Ovary (tissue), 9 donors: ENCODE measurements around the gene KRT33A. TPM values are rescaled to one million over a fixed set of nuclear protein-coding genes. Genes with fewer than 3 reads are reported as not detected.
"Not testable (repeated sequence)": the region's sequence is repeated elsewhere in the genome, so short reads cannot be mapped to it uniquely, and the experiment has no call there.

Experiments used
- DNase-seq, 5 donors: peaks; one replicate each; pipeline ENCODE4 v3.0.0-alpha.2; 2019 to 2020
- H3K27ac ChIP-seq, 2 donors: fragments of 200-600 bp; one replicate each; pipeline versions ENCODE4 v1.5.1 to v1.8.0; 2019 to 2022
- H3K27me3 ChIP-seq: fragments of 200-600 bp; one replicate; pipeline ENCODE4 v1.8.0; 2022
- H3K36me3 ChIP-seq: fragments of 200-600 bp; sonication (generic); one replicate; pipeline ENCODE4 v1.5.1; 2019
- H3K4me1 ChIP-seq: one replicate; pipeline ENCODE4 v1.8.1; 2013; ENCODE audit warnings: mild to moderate bottlenecking, moderate library complexity; ENCODE audit not compliant: insufficient read depth
- H3K4me3 ChIP-seq: fragments of 200-600 bp; sonication (generic); one replicate; pipeline ENCODE4 v1.5.1; 2017
- H3K9me3 ChIP-seq, 2 donors: fragments of 200-600 bp in 1 of 2; sonication (generic) in 1 of 2; one replicate each; pipeline versions ENCODE4 v1.5.1 to v1.8.1; 2013 to 2019; ENCODE audit warnings: mild to moderate bottlenecking in 1 of 2, moderate library complexity in 1 of 2
- EP300 ChIP-seq: sonication (generic); formaldehyde crosslinking; IDR thresholded peaks from one replicate; pipeline ENCODE4 v1.6.1; 2017; ENCODE audit warnings: antibody characterized with exemption
- POLR2A ChIP-seq: fragments of 450-650 bp; IDR thresholded peaks from one replicate; pipeline ENCODE4 v1.6.1; 2017; ENCODE audit warnings: antibody characterized with exemption, mild to moderate bottlenecking, moderate library complexity
- WGBS, 3 donors: extraction: QIAGEN DNeasy Blood & Tissue Kit in 1 of 3; methylation state at CpG; one replicate each; pipeline versions ENCODE4 v1.1.5 to v1.1.7; 2013 to 2017; 5-methylcytosine and 5-hydroxymethylcytosine counted together
- intact Hi-C, 4 donors: fragments of 100-400 bp; cut with DNase I; formaldehyde crosslinking; loops; one replicate each; pipeline versions ENCODE4 v1.11.0 to v1.15.1; 2022 to 2023
- polyA plus RNA-seq, 2 donors: library from polyadenylated mRNA; stranded (reverse); fragments of 200-250 nt in 1 of 2; fragments of 350-450 nt in 1 of 2; fragmentation: Illumina TruSeq in 1 of 2; extraction: RNeasy Lipid Tissue Mini Kit (QIAGEN cat#74804) in 1 of 2; gene quantifications; one replicate each; pipeline ENCODE4 v1.2.3, GENCODE V29; 2013 to 2014
- total RNA-seq, 7 donors: library from RNA; depleted of rRNA in 2 of 7; stranded (reverse); fragments of >200 nt in 2 of 7; fragmentation: NEBNext Ultra II Directional in 3 of 7; extraction: Animal tissue kit (Norgen Biotek cat#: 25700) in 3 of 7; gene quantifications; one replicate each; pipeline versions ENCODE4 v1.1.0 to v1.2.4, GENCODE V29; 2016 to 2023
- TF ChIP-seq, protein P1 (sequence below), 3 donors: fragments of 450-650 bp in 2 of 3; fragments of 200-600 bp in 1 of 3; IDR thresholded peaks; one replicate each; pipeline versions ENCODE4 v1.5.1 to v1.8.0; 2016 to 2022; ENCODE audit warnings: antibody characterized with exemption in 3 of 3, mild to moderate bottlenecking in 1 of 3
- donor health status: DM: no; HTN: no; CAD: no; lungs with moderate emphysema.
- donor health status: DM: no; HTN: no; CAD: no.
- donor health status: Bipolar disorder and iron deficiency.
- donor health status: DM: yes; HTN: yes; CAD: no.
- donor health status: DM: no; HTN: no; CAD: no.
- donor health status: DM: yes; HTN: yes; CAD: no.

KRT33A gene
- total and polyA plus RNA-seq, 9 donors: not detected

DNA sequence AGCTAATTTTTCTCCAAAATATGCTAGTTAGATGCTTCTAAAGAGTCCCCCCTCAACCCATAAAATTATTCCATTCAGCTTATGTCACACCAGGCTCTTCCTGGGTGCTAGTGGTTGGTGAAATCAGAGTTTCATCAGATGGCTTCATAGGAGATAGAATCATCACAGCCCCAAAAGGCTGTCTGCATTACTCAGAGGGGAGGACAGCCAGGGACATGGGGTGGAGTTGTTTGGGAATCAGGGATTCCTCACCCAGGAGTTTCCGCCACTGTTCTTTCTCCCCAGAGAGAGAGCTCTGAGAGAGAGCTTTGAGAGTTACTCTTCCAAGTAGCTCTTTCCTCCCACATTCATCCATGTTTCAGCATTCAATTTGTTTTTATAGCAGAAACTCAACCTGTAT is 31.8 kb upstream of the KRT33A start:
- H3K27me3 ChIP-seq: no peaks in the 10 kb centered on the region
- H3K27ac ChIP-seq: no peak overlapping the region
- no peak for DNase-seq
- H3K36me3 ChIP-seq: no peaks in the 10 kb centered on the region
- TF ChIP-seq POLR2A (no peak), EP300 (no peak)
- TF ChIP-seq, protein P1, sequence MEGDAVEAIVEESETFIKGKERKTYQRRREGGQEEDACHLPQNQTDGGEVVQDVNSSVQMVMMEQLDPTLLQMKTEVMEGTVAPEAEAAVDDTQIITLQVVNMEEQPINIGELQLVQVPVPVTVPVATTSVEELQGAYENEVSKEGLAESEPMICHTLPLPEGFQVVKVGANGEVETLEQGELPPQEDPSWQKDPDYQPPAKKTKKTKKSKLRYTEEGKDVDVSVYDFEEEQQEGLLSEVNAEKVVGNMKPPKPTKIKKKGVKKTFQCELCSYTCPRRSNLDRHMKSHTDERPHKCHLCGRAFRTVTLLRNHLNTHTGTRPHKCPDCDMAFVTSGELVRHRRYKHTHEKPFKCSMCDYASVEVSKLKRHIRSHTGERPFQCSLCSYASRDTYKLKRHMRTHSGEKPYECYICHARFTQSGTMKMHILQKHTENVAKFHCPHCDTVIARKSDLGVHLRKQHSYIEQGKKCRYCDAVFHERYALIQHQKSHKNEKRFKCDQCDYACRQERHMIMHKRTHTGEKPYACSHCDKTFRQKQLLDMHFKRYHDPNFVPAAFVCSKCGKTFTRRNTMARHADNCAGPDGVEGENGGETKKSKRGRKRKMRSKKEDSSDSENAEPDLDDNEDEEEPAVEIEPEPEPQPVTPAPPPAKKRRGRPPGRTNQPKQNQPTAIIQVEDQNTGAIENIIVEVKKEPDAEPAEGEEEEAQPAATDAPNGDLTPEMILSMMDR (IDR thresholded peaks at IDR 0.05): no peak
- intact Hi-C loops: no loop called here
- H3K4me1 ChIP-seq: peaks cover 3% of the 10 kb centered on the region
- no peak overlapping the region for H3K4me3 ChIP-seq
- no peaks in the 10 kb centered on the region for H3K9me3 ChIP-seq
- WGBS, 3 donors: 75 to 100% (median 96%) methylated on average over 1 of the region's 1 CpG

DNA sequence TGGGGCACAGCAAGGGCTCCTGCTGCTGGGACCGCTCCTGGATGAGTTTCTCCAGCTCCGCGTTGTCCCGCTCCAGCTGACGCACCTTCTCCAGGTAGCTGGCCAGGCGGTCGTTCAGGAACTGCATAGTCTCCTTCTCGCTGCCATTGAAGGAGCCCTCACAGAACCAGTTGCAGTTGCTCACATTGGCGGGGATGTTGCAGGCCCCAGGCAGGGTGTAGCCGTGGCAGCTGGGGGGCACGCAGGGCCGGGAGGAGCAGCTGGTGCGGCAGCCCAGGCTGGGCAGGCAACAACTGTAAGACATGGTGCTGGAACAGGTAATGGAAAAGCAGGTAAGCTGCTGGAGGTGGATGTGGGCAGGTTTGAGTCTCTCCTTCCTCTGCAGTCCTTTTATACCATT is 31.3 kb upstream of the KRT33A start, which contains the start of gene KRT34:
Gene KRT34 (minus strand): TSS at position 364 of the 400 bp plus-strand sequence. CDS start 60 bp downstream, at position 304.
- H3K27ac ChIP-seq, H3K27me3 ChIP-seq, H3K9me3 ChIP-seq, DNase-seq, H3K4me1 ChIP-seq, H3K36me3 ChIP-seq, H3K4me3 ChIP-seq, intact Hi-C loops: not testable (repeated sequence)
- 93 to 96% (median 96%) methylated on average over 13 of the region's 13 CpGs for WGBS, 3 donors

DNA sequence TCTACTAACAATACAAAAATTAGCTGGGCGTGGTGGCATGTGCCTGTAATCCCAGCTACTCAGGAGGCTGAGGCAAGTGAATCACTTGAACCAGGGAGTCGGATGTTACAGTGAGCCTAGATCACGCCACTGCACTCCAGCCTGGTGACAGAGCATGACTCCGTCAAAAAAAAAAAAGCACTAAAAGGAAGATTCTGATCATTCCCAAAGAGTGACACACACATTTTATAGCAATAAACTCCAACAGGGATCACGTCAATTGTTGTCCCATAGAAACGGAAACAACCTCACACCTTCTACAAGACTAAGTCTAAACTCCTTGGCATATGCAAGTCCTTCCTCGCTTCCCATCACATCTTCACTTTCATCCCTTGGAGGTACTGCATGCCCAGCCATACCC is 29.5 kb upstream of the KRT33A start:
- H3K9me3 ChIP-seq, intact Hi-C loops, H3K4me3 ChIP-seq, H3K36me3 ChIP-seq, H3K27me3 ChIP-seq, DNase-seq, H3K27ac ChIP-seq, H3K4me1 ChIP-seq: not testable (repeated sequence)
- 94 to 98% (median 97%) methylated on average over 7 of the region's 7 CpGs for WGBS, 3 donors

DNA sequence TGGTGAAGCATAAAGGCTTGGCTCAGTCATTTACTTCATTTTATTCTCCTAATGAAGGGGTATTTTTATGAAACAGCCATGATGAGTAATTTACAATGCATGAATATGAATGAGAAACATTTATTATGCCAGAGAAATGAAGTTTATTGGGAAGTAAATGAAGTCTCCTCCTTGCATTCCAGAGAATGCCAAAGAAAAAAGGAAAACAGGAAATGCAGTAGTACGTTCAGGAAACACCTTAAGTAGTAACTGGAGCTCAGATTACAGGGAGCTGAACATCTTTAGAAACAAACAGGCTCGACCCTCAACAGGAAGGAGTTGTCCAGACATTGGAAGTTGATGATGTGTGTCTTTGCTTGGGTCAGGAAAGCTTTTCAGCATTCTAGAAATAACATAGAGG is 26.9 kb upstream of the KRT33A start:
- Histone ChIP-seq H3K27ac (no peak overlapping the region), H3K36me3 (no peaks in the 10 kb centered on the region), H3K27me3 (no peaks in the 10 kb centered on the region), H3K4me1 (peaks cover 7% of the 10 kb centered on the region), H3K9me3 (no peaks in the 10 kb centered on the region), H3K4me3 (no peak overlapping the region)
- no peak for TF ChIP-seq POLR2A
- TF ChIP-seq, protein P1 (IDR thresholded peaks at IDR 0.05): no peak
- no peak for TF ChIP-seq EP300
- DNase-seq: no peak
- intact Hi-C loops: no loop called here
- WGBS, 3 donors: 0 to 3% (median 2%) methylated on average over 2 of the region's 2 CpGs

DNA sequence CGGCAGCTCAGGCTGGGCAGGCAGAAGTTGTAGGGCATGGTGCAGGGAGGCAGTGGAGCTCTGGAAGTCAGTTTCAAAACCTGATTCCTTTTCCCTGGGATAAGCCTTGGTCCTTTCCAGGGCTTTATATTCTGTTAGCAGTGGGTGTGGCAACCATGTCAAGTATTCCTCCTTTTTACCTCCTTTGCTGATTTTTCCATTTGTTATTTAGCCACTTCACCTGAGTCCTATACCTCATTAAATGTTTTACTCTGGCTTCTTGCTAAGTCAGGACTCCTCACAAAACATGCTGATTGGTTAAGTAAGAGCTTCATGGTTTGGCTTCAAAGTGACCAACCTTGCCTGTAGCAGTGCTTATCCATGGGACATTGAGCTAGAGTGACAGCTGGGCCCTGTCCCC is 19.1 kb upstream of the KRT33A start, which contains the start of gene KRT33B:
Gene KRT33B (minus strand): TSS at position 101 of the 400 bp plus-strand sequence. CDS start 63 bp downstream, at position 38.
- TF ChIP-seq EP300: no peak
- no peak for TF ChIP-seq POLR2A
- WGBS, 3 donors: 100% methylated on average over 1 of the region's 1 CpG
- DNase-seq: no peak
- Histone ChIP-seq H3K27ac (no peak within 1 kb of the TSS), H3K4me3 (no peak within 1 kb of the TSS), H3K4me1 (no peaks in the 10 kb centered on the region), H3K27me3 (no peaks in the 10 kb centered on the region), H3K9me3 (no peaks in the 10 kb centered on the region), H3K36me3 (no peaks in the 10 kb centered on the region)
- intact Hi-C loops: no loop called here

DNA sequence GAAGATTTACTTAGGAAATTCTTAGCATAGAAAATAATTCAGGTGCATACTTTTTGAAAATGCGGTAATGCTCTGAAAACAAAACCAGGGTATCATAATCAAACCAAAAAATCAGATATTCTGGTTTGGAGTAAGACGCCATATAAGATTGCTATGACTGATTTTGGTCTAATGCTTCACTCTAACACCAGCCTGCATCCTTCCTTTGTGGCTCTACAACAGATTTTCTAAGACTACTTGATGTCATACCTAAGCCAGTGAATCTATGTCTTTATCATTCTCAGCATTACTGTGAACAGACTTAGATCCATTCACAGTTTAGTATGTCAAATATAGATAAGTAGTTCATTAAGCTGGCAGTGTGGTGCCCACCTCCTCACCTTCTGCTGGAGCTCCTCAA is 18.4 kb upstream of the KRT33A start:
- TF ChIP-seq EP300 (no peak), POLR2A (no peak)
- TF ChIP-seq, protein P1 (IDR thresholded peaks at IDR 0.05): no peak
- intact Hi-C loops: no loop called here
- no peaks in the 10 kb centered on the region for H3K9me3 ChIP-seq
- no peak for DNase-seq
- H3K4me3 ChIP-seq: no peak overlapping the region
- no peaks in the 10 kb centered on the region for H3K36me3 ChIP-seq
- no peak overlapping the region for H3K27ac ChIP-seq
- no peaks in the 10 kb centered on the region for H3K27me3 ChIP-seq
- H3K4me1 ChIP-seq: no peaks in the 10 kb centered on the region
- WGBS, 3 donors: 96 to 99% (median 99%) methylated on average over 2 of the region's 2 CpGs
